IPS-15b (cell line): ENCODE measurements around the gene KRT17.
"Not testable (repeated sequence)": the region's sequence is repeated elsewhere in the genome, so short reads cannot be mapped to it uniquely, and the experiment has no call there.

ENCODE experiments used
- H3K27me3 ChIP-seq: one replicate; pipeline ENCODE4 v1.6.1; 2013; ENCODE audit warnings: low read length; ENCODE audit not compliant: control insufficient read depth, insufficient read depth
- H3K36me3 ChIP-seq: one replicate; pipeline ENCODE4 v1.6.1; 2013; ENCODE audit warnings: low read length; ENCODE audit not compliant: control insufficient read depth, insufficient read depth
- H3K4me1 ChIP-seq: one replicate; pipeline ENCODE4 v1.6.1; 2013; ENCODE audit warnings: mild to moderate bottlenecking, low read length; ENCODE audit not compliant: control insufficient read depth, insufficient read depth
- H3K4me3 ChIP-seq: one replicate; pipeline ENCODE4 v1.5.1; 2013; ENCODE audit warnings: low read depth, low read length
- H3K9ac ChIP-seq: one replicate; pipeline ENCODE4 v1.6.1; 2013; ENCODE audit warnings: low read depth, mild to moderate bottlenecking, low read length
- H3K9me3 ChIP-seq: one replicate; pipeline ENCODE4 v1.6.1; 2013; ENCODE audit warnings: mild to moderate bottlenecking, low read length; ENCODE audit not compliant: control insufficient read depth, insufficient read depth

KRT17 gene

DNA sequence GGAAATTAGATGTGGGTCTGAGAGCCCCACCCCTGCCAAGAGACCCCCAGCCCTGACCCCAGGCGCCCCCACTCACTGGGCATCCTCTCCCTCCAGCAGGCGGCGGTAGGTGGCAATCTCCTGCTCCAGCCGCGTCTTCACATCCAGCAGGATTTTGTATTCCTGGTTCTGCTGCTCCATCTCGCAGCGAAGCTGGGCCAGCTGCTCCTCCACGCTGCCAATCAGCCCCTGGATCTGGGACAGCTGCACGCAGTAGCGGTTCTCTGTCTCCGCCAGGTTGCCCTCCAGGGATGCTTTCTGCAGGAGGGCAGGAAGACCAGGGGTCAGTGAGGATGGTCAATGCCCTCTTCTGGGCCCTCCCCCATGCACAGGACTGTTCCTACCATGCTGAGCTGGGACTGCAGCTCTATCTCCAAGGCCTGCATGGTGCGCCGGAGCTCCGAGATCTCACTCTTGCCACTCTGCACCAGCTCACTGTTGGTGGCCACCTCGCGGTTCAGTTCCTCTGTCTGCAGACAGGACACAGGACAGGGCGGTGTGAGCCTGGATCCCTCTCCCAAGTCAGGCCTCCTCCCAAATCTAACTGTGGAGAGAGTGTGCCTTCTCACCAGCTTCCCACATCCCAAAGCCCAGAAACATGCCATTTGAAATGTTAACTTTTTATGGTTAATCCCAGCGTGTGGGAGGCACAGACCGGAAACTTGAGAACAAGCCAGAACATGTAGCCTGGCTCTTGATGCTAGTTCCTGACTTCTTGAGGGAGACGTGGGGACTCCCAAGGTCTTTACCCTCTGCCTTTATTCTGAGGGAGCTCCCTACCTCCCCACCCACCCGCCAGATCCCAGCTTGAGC lies 3.6 kb downstream of the KRT17 start:
- no peak overlapping the region for H3K4me3 ChIP-seq
- no peaks in the 10 kb centered on the region for H3K9me3 ChIP-seq
- H3K4me1 ChIP-seq: no peaks in the 10 kb centered on the region
- H3K9ac ChIP-seq: no peak overlapping the region
- no peaks in the 10 kb centered on the region for H3K36me3 ChIP-seq
- no peaks in the 10 kb centered on the region for H3K27me3 ChIP-seq

DNA sequence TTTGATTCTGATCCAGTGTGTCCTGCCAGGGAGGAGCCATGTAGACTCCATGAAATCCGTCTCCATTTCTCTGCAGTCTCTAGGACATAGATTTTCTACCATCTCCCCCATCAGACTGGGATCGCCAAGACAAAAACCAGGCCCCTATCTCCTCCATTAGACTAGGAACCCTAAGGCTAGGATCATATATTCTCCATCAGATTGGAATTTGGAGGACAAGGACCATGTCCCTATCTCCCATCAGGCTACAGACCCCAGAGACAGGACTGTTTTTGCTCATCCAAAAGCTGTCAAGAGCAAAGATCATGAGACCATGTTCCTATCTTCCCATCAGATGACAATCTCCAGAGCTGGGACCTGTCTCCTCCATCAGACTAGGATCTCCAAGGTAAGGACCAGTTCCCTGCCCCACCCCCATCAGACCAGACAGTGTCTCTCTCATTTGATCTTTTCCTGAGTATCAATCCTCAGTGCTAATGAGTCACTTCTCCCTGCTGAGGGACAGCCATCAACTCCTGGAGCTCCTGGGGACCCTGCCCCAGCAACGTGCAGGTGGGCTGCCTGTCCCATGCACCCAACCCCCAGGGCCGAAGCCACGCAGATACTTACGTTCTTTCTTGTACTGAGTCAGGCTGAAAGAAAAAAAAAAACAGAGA lies 4.3 kb downstream of the KRT17 start:
- not testable (repeated sequence) for H3K9me3 ChIP-seq, H3K27me3 ChIP-seq, H3K36me3 ChIP-seq

DNA sequence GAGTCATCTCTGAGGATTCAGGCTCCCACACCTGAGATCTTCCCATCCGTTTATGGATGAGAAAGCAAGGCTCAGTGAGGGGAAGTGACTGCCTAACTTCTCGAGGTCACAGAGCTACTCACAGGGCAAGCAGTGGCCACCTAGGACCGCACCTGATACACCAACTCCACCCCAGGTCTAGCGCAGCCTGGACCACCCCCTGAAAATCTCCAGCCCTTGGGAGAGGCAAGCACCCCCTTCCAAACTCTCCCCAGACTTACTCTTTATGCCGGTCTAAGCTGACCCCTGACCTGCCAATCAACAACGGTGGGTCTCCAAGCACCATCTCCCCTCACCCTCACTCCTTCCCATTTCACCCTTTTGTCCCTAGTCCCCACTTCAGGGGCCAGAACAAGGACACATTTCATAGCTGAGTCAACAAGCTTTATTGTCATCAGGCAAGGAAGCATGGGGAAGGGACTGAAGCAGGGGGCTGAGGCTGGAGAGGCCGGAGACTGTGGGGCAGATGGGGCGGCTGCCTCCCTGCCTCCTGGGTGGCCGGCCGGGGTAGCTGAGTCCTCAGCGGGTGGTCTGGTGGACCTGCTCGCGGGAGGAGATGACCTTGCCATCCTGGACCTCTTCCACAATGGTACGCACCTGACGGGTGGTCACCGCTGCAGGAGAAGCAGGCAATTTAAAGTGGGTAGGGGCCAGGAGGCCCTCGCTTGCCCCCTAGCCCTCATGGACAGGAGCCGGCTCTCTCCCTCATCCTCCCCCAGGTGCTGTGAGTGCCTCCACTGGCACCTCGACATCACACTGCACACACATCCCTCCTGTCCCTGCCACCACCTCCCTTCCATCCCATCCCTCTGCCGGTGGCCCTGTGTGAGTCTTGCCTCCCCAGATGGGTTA lies 5.1 kb downstream of the KRT17 start:
- no peaks in the 10 kb centered on the region for H3K9me3 ChIP-seq
- H3K27me3 ChIP-seq: no peaks in the 10 kb centered on the region
- H3K4me1 ChIP-seq: no peaks in the 10 kb centered on the region
- H3K9ac ChIP-seq: no peak overlapping the region
- H3K36me3 ChIP-seq: no peaks in the 10 kb centered on the region
- H3K4me3 ChIP-seq: no peak overlapping the region

More for the DNA sequence above, 4.3 kb downstream of the KRT17 start:
- H3K9ac ChIP-seq, H3K4me3 ChIP-seq, H3K4me1 ChIP-seq: not testable (repeated sequence)

DNA sequence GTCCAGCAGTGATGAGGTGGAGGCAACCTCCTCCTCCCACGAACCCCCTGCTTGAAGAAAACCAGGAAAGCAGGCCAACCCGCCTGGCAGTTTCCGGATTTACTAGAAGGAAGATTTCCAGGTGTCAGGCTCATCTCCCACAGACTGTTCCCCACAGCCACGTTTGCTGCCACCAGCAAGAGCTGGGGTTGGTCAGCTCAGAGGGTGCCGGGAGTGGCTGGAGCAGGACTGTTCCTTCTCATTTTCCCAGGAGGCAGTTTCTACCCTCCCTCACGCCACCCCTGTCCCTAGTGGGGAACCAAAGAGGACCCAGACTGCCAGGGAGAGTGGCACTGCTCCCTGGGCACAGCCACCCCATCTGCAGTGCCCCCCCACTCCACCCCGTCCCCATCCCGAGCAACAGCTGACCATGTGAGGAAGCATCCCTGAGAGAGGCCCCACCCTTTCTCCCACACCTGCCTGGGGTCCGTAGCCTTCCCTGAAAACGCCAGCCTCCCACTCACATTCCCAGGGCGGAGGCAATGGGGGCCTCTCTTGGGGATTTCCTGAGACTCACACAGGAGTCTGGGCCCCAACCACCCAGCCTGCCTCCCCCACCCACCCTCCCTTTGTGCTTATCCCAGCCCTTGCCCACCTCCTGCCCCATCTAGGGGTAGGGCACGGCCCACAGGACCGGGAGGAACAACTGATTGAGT lies 5.9 kb downstream of the KRT17 start:
- H3K36me3 ChIP-seq: no peaks in the 10 kb centered on the region
- no peak overlapping the region for H3K9ac ChIP-seq
- H3K9me3 ChIP-seq: no peaks in the 10 kb centered on the region
- no peak overlapping the region for H3K4me3 ChIP-seq
- no peaks in the 10 kb centered on the region for H3K4me1 ChIP-seq
- no peaks in the 10 kb centered on the region for H3K27me3 ChIP-seq

DNA sequence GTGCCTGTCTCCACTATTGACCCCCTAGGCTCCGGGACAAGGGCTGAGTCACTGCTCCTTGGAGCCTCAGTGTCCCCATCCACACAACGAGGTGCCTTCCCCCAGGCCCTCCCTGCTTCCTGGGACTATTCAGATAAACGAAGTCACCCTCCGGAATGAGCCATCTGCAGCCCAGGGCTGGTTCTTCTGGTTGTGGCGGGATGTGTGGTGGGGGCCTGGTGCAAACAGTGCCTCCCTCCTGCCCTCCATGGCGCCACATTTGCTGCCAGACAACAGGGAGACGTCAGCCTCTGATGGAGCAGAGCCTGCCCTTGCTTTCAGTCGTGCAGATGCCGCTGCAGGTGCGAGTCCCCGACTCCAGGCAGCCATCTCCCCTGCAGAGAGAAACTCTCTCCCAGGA lies 6.7 kb downstream of the KRT17 start:
- Histone ChIP-seq H3K9ac (no peak overlapping the region), H3K36me3 (no peaks in the 10 kb centered on the region), H3K27me3 (no peaks in the 10 kb centered on the region), H3K4me1 (no peaks in the 10 kb centered on the region), H3K9me3 (no peaks in the 10 kb centered on the region), H3K4me3 (no peak overlapping the region)

DNA sequence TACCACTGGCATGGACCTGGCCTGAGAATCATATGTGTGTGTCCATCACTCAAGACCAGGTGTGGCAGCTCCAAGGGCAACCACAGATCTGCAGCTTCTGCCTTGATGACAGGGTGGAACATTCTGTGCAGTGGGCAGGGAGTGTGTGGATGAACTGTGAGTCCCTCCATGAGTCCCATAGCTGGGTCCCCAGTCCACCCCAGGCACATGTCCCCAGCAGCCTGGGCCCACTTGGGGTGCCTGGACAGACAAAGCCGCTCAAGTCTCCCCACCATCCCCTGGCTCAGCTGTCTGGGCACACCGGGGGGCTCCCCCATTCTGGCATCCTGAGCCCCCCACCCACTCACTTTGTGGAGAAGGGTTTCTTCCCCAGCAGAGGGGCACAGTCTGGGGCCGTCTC lies 7.2 kb downstream of the KRT17 start:
- no peak overlapping the region for H3K9ac ChIP-seq
- H3K27me3 ChIP-seq: no peaks in the 10 kb centered on the region
- no peaks in the 10 kb centered on the region for H3K36me3 ChIP-seq
- no peaks in the 10 kb centered on the region for H3K4me1 ChIP-seq
- no peak overlapping the region for H3K4me3 ChIP-seq
- no peaks in the 10 kb centered on the region for H3K9me3 ChIP-seq

DNA sequence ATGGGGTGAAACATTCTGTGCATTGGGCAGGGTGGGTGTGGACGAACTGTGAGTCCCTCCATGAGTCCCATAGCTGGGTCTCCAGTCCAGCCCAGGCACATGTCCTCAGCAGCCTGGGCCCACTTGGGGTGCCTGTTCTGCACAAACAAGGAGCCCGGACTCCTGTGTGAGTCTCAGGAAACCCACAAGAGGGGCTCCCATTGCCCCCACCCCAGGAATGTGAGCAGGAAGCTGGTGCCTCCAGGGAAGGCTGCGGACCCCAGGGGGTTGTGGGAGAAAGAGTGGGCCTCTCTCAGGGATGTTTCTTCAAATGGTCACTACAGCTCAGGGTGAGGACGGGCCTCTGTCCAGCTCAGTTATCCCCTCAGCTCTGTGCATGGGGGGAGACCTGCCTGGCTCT lies 7.9 kb downstream of the KRT17 start:
- not testable (repeated sequence) for H3K36me3 ChIP-seq, H3K9me3 ChIP-seq, H3K4me1 ChIP-seq, H3K27me3 ChIP-seq, H3K9ac ChIP-seq, H3K4me3 ChIP-seq

DNA sequence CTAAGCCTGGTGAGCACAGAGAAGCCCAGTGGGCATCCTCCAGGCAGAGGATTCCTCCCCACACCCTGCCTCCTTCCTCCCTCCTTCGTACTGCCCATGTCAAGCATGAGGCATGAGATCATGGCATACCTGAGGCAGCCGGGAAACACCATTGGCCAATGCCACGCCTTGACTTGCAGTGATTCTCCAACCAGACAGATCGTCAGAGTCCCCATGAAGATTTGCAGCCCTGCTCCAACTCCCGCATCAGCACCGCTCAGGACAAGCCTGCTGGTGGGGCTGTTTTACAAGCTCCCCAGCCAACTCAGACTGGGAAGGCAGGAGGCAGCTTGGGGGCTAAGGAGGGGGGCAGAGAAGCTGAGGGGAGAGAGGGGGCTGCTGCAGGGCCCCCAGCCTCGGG lies 8.9 kb downstream of the KRT17 start:
- no peaks in the 10 kb centered on the region for H3K27me3 ChIP-seq
- no peak overlapping the region for H3K9ac ChIP-seq
- no peaks in the 10 kb centered on the region for H3K4me1 ChIP-seq
- H3K36me3 ChIP-seq: no peaks in the 10 kb centered on the region
- H3K9me3 ChIP-seq: no peaks in the 10 kb centered on the region
- H3K4me3 ChIP-seq: no peak overlapping the region

DNA sequence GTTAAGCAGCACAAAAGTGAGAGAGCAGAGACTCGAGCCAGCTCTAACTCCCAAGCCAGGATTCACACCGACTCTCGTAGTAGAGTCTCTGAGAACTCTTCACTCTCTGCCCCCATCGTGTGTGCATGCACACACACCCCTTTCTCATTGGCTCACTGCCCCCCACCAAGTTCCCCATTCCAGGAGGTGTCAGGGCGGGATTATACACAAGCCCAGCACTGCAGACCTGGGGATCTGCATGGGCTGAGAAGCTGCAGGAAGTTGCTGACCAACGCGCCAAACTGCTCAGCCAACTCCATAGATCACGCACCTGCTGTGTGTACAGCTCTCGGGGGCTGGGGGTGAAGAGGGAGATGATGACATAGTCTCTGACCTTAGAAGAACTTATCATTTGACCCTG lies 9.6 kb downstream of the KRT17 start:
- not testable (repeated sequence) for H3K9me3 ChIP-seq, H3K27me3 ChIP-seq

DNA sequence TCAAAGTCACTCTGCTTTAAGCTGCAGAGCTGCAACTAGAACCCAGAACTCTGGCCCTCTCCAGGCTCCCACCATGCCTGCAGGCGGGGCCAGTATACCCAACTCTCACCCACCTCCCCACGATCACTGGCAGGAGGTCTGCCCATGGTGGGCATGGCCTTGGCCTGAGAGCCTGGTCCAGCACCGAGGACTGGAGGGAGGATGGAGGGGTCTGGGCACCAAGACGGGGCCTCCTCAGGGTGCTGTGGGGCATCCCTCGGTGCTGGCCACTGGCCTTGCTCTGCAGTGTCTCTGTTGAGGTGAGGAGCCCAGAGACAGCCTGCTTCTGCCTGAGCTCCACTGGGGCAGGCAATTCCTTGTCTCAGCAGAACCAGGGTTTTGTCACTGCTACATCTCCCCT lies 10.3 kb downstream of the KRT17 start:
- H3K9me3 ChIP-seq: no peaks in the 10 kb centered on the region
- H3K36me3 ChIP-seq: no peaks in the 10 kb centered on the region
- no peaks in the 10 kb centered on the region for H3K4me1 ChIP-seq
- H3K27me3 ChIP-seq: no peaks in the 10 kb centered on the region
- H3K4me3 ChIP-seq: no peak overlapping the region
- H3K9ac ChIP-seq: no peak overlapping the region

More for the DNA sequence above, 9.6 kb downstream of the KRT17 start:
- H3K4me1 ChIP-seq, H3K9ac ChIP-seq, H3K36me3 ChIP-seq, H3K4me3 ChIP-seq: not testable (repeated sequence)

DNA sequence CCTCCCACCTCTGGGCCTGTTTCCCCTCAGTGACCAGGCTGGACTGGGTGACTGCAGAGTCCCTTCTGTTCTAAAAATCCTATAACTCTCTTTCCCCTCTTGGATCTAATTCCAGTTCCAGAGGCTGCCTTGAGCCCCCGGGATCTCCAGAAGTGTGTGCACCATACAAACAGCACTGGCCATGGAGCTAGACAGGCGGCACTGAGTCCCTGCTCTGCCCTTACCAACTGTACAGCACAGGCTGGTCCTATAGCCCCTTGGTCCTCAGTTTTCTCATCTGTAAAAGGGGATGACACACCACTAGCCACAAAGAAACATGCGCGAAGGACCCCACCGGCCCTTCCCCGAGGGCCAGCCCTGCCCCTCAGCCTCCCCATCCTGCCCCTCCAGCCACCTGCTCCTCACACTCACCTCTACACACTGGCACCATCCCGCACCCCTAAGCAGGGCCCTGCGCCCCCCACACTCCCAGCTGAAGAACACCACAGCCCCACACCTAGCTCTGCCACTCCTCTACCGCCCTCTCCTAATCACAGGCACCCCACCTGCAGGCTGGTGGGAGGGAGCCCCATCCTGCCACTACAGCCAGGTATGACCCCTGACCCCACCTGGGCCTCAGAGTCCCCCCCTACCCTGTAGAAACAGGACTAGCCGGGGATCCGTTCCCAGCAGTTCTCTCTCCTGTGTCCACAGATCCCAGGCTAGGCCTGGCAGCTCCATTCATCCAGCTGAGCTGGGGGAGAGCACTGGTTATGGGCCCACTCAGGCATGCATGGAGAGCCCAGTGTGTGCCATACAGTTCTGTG lies 10.9 kb downstream of the KRT17 start:
- Histone ChIP-seq H3K9ac (no peak overlapping the region), H3K36me3 (no peaks in the 10 kb centered on the region), H3K9me3 (no peaks in the 10 kb centered on the region), H3K27me3 (no peaks in the 10 kb centered on the region), H3K4me3 (no peak overlapping the region), H3K4me1 (no peaks in the 10 kb centered on the region)
